Neural progenitor cell (in vitro differentiated cells): ENCODE data around the gene CNTNAP2.

Experiments
- CTCF ChIP-seq: fragments of 200-600 bp; sonication (generic); IDR thresholded peaks from 2 replicates; pipeline ENCODE4 v1.5.1; 2017; ENCODE audit warnings: antibody characterized with exemption, mild to moderate bottlenecking
- EZH2 ChIP-seq: fragments of 200-600 bp; sonication (generic); IDR thresholded peaks from 2 replicates; pipeline ENCODE4 v1.6.1; 2017; ENCODE audit warnings: antibody characterized with exemption, mild to moderate bottlenecking, moderate library complexity
- EZH2phosphoT487 ChIP-seq: fragments of 200-600 bp; sonication (generic); IDR thresholded peaks from 2 replicates; pipeline ENCODE4 v1.6.1; 2017; ENCODE audit warnings: antibody characterized with exemption

GRCh38 chr7:147199868-147200267, 1083.3 kb downstream of the CNTNAP2 start:
- TF ChIP-seq CTCF (no peak), EZH2 (no peak), EZH2phosphoT487 (no peak)
